IMR-90 (cell line): ENCODE measurements around the gene NDUFA5. TPM values are rescaled to one million over a fixed set of nuclear protein-coding genes. Genes with fewer than 3 reads are reported as not detected.

Experiments
- ATAC-seq: fragments of 200-7000 bp; cut with Tn5 transposase; 2 replicates; pipeline ENCODE4 v1.9.1; 2020; ENCODE audit warnings: low read depth, mild to moderate bottlenecking, moderate library complexity
- BruUV-seq: library from RNA; stranded (reverse); fragments of 400-500 nt; replicated peaks from 2 replicates; lab custom pipeline; 2021; lab: Mats Ljungman, UMichigan
- CTCF ChIA-PET: fragments of 300-600 bp; formaldehyde crosslinking; extraction: SDS; loops from one replicate; lab custom pipeline; 2021; ENCODE audit warnings: antibody characterized with exemption; lab: Yijun Ruan, JAX
- POLR2A ChIA-PET: fragments of 300-600 bp; sonication (Branson Sonifier 250); formaldehyde crosslinking; loops from one replicate; lab custom pipeline; 2022; ENCODE audit warnings: antibody characterized with exemption; ENCODE audit not compliant: unreplicated experiment; lab: Charles Lee
- DNase-seq: peaks from one replicate; pipeline ENCODE4 v3.0.0; 2013
- H2AFZ ChIP-seq: replicated peaks from 2 replicates; pipeline ENCODE3; 2013; ENCODE audit warnings: low read length, mild to moderate bottlenecking; ENCODE audit not compliant: poor library complexity
- H2AK5ac ChIP-seq: 2 replicates; pipeline ENCODE4 v1.6.1; 2013; ENCODE audit warnings: low read depth, low read length, inconsistent platforms
- H2AK9ac ChIP-seq: replicated peaks from 2 replicates; pipeline ENCODE3; 2013; ENCODE audit warnings: mild to moderate bottlenecking, low read depth, low read length, moderate library complexity; ENCODE audit not compliant: poor library complexity
- H2BK120ac ChIP-seq: 2 replicates; pipeline ENCODE4 v1.6.1; 2013; ENCODE audit warnings: low read depth, low read length, inconsistent platforms
- H2BK15ac ChIP-seq: 3 replicates; pipeline ENCODE4 v1.6.1; 2013; ENCODE audit warnings: low read depth, low read length, inconsistent platforms
- H2BK20ac ChIP-seq: 2 replicates; pipeline ENCODE4 v1.6.1; 2013; ENCODE audit warnings: low read depth, mild to moderate bottlenecking, inconsistent platforms, low read length, moderate library complexity
- H2BK5ac ChIP-seq: 2 replicates; pipeline ENCODE4 v1.6.1; 2013; ENCODE audit warnings: mild to moderate bottlenecking, low read depth, low read length, inconsistent platforms; ENCODE audit not compliant: poor library complexity, severe bottlenecking
- H3K14ac ChIP-seq: replicated peaks from 2 replicates; pipeline ENCODE4 v1.6.1; 2013; ENCODE audit warnings: low read depth, low read length, inconsistent platforms
- H3K18ac ChIP-seq: 2 replicates; pipeline ENCODE4 v1.6.1; 2013; ENCODE audit warnings: low read depth, low read length, control low read depth
- H3K23ac ChIP-seq: 2 replicates; pipeline ENCODE4 v1.6.1; 2013; ENCODE audit warnings: low read depth, low read length, inconsistent platforms
- H3K27ac ChIP-seq: 2 replicates; pipeline ENCODE4 v1.5.1; 2013; ENCODE audit warnings: mild to moderate bottlenecking, control low read depth, low read length; ENCODE audit not compliant: insufficient read depth
- H3K27me3 ChIP-seq: 2 replicates; pipeline ENCODE4 v1.6.1; 2013; ENCODE audit warnings: low read length; ENCODE audit not compliant: control insufficient read depth, insufficient read depth
- H3K36me3 ChIP-seq: 2 replicates; pipeline ENCODE4 v1.6.1; 2013; ENCODE audit warnings: low read length, mixed read lengths; ENCODE audit not compliant: control insufficient read depth, insufficient read depth
- H3K4ac ChIP-seq: 2 replicates; pipeline ENCODE4 v1.6.1; 2013; ENCODE audit warnings: low read depth, low read length, inconsistent platforms
- H3K4me1 ChIP-seq: 2 replicates; pipeline ENCODE4 v1.6.1; 2013; ENCODE audit warnings: low read length, mixed read lengths; ENCODE audit not compliant: control insufficient read depth, insufficient read depth
- H3K4me2 ChIP-seq: 2 replicates; pipeline ENCODE4 v1.6.1; 2013; ENCODE audit warnings: low read depth, mild to moderate bottlenecking, control low read depth, low read length, moderate library complexity
- H3K4me3 ChIP-seq: 2 replicates; pipeline ENCODE4 v1.5.1; 2013; ENCODE audit warnings: low read depth, mild to moderate bottlenecking, control low read depth, low read length, moderate library complexity; ENCODE audit not compliant: insufficient read depth
- H3K56ac ChIP-seq: 2 replicates; pipeline ENCODE4 v1.6.1; 2013; ENCODE audit warnings: low read length, inconsistent platforms; ENCODE audit not compliant: insufficient read depth; ENCODE audit errors: extremely low read depth
- H3K79me1 ChIP-seq, 2 experiments: 2 replicates each; pipeline ENCODE4 v1.6.1; 2013; ENCODE audit warnings: low read length in 2 of 2, inconsistent platforms in 1 of 2, low read depth in 1 of 2
- H3K9ac ChIP-seq: 2 replicates; pipeline ENCODE4 v1.6.1; 2013; ENCODE audit warnings: low read depth, low read length, control low read depth
- H3K9me1 ChIP-seq: 2 replicates; pipeline ENCODE4 v1.6.1; 2013; ENCODE audit warnings: low read length, inconsistent platforms; ENCODE audit not compliant: insufficient read depth
- H3K9me3 ChIP-seq: 2 replicates; pipeline ENCODE4 v1.6.1; 2013; ENCODE audit warnings: low read length; ENCODE audit not compliant: control insufficient read depth, insufficient read depth
- H4K20me1 ChIP-seq: 2 replicates; pipeline ENCODE4 v1.6.1; 2013; ENCODE audit warnings: low read length, inconsistent platforms; ENCODE audit not compliant: insufficient read depth
- H4K5ac ChIP-seq: 2 replicates; pipeline ENCODE4 v1.6.1; 2013; ENCODE audit warnings: mild to moderate bottlenecking, low read depth, low read length, control low read depth
- H4K8ac ChIP-seq, 2 experiments: 2 replicates each; pipeline ENCODE4 v1.6.1; 2013; ENCODE audit warnings: low read depth in 2 of 2, low read length in 2 of 2, control low read depth in 1 of 2, inconsistent platforms in 1 of 2
- H4K91ac ChIP-seq: 2 replicates; pipeline ENCODE4 v1.6.1; 2013; ENCODE audit warnings: low read depth, low read length, inconsistent platforms; ENCODE audit not compliant: insufficient read depth
- POLR2A ChIP-seq: IDR thresholded peaks from 2 replicates; pipeline ENCODE4 v1.6.1; 2012; ENCODE audit warnings: mild to moderate bottlenecking, low read depth, low read length
- RAD21 ChIP-seq: IDR thresholded peaks from 2 replicates; pipeline ENCODE4 v1.6.1; 2012; ENCODE audit warnings: low read length, improper control_type of control experiment
- RCOR1 ChIP-seq: IDR thresholded peaks from 2 replicates; pipeline ENCODE4 v1.6.1; 2012; ENCODE audit warnings: mild to moderate bottlenecking, low read length, improper control_type of control experiment; ENCODE audit not compliant: insufficient replicate concordance
- WGBS, 2 experiments: methylation state at CpG; one replicate each; pipeline versions ENCODE4 v1.1.5 to v1.1.7; 2013; ENCODE audit warnings: missing lambda C conversion rate in 2 of 2; ENCODE audit not compliant: insufficient read length in 1 of 2; ENCODE audit errors: extremely low coverage in 2 of 2; 5-methylcytosine and 5-hydroxymethylcytosine counted together
- dilution Hi-C: fragments of 300-500 bp; cut with HindIII; formaldehyde crosslinking; loops from one replicate; pipeline ENCODE4 v1.14.3; 2018; ENCODE audit warnings: low sequenced_read_pairs; ENCODE audit not compliant: unreplicated experiment
- in situ Hi-C: fragments of 300-500 bp; cut with MboI; formaldehyde crosslinking; loops from 3 replicates; pipeline ENCODE4 v1.14.3; 2019; ENCODE audit warnings: low sequenced_read_pairs, inconsistent platforms, mixed read lengths
- intact Hi-C: fragments of 100-400 bp; cut with micrococcal nuclease; formaldehyde crosslinking; loops from 2 replicates; pipeline ENCODE4 v1.10.0; 2022
- polyA plus RNA-seq, 3 experiments: library from polyadenylated mRNA; depleted of rRNA; stranded (reverse); fragments of >200 nt; gene quantifications; 2 replicates each; pipeline ENCODE4 v1.2.3, GENCODE V29; 2012; ENCODE audit warnings: low replicate concordance in 1 of 3
- total RNA-seq: library from RNA; depleted of rRNA; stranded (reverse); fragments of >200 nt; gene quantifications from 2 replicates; pipeline ENCODE4 v1.2.3, GENCODE V29; 2012

Gene NDUFA5
- total and polyA plus RNA-seq, 2 of the 4 experiments (the other 2 are of a cell fraction): 2.9 to 12.1 TPM

DNA sequence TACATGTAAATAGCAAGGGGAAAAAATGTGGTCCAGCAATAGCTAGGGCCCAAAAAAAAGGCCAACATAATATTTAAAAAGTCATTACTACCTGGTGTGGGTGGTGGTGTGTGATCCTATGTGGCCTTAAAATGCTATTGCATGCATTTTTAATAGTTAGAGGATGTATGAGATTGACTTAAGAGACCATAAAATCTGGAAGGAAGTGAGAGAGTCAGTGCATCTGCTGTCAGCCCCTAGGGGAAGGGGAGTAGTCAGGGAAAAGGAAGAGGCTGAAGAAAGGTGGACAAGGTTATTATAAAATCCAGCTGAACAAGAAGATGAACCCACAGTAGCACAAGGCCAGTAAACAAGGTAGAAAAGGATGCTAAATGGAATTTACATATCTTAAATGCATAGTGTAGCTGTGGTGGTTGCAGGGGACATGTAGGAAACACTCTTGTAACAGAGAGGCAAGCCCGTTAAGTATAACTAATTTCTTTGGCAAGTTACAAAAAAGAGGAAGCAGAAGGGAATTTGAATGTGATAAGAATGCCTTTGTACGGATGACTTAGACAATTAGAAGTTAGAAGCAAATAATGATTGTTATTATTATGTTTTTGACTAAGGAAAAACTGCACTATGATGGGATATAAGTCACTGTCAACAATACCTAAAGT is 11.9 kb upstream of the NDUFA5 start:
- Histone ChIP-seq H3K9me1 (no peaks in the 10 kb centered on the region), H3K79me1 (no peaks in the 10 kb centered on the region), H3K27me3 (no peaks in the 10 kb centered on the region; the same call in 1 of the 2 replicates), H2AFZ (no peak overlapping the region), H3K9me3 (no peaks in the 10 kb centered on the region), H3K56ac (no peak overlapping the region), H3K14ac (no peak overlapping the region), H4K20me1 (no peaks in the 10 kb centered on the region), H3K9ac (no peak overlapping the region), H2BK5ac (no peak overlapping the region), H4K5ac (no peak overlapping the region), H3K23ac (no peak overlapping the region), H4K91ac (no peak overlapping the region), H2BK120ac (no peak overlapping the region), H3K27ac (no peak overlapping the region), H2BK20ac (no peak overlapping the region), H3K4ac (no peak overlapping the region), H3K4me1 (no peaks in the 10 kb centered on the region), H4K8ac (no peak overlapping the region), H3K4me2 (no peak overlapping the region), H3K18ac (no peak overlapping the region), H2AK5ac (no peak overlapping the region), H3K4me3 (no peak overlapping the region), H2AK9ac (no peak overlapping the region), H3K36me3 (no peaks in the 10 kb centered on the region), H2BK15ac (no peak overlapping the region)
- no peak for DNase-seq
- TF ChIP-seq RAD21: no peak
- TF ChIP-seq POLR2A: no peak
- no peak for TF ChIP-seq RCOR1
- no TSS peak for BruUV-seq
- POLR2A ChIA-PET: no interaction called here
- intact Hi-C loops: no loop called here
- no peak for ATAC-seq
- in situ Hi-C loops: no loop called here
- 43% methylated on average over 1 of the region's 2 CpGs; no CpG with 5 or more reads in 1 of the 2 experiments for WGBS, 2 experiments
- dilution Hi-C loops: no loop called here
- CTCF ChIA-PET: interaction anchor here (0.6 to 0.7 kb wide), 2 partner anchors 20 to 1185 kb away, joined by 3 read pairs; no protein-coding TSS in a partner anchor
